Stimulated activated CD4-positive, alpha-beta T cell treated with anti-CD3 and anti-CD28 coated beads, TNF-alpha, amount 100 ng/mL, for 1 hour (primary cell): ENCODE measurements around the gene NRBF2.
"Not testable (repeated sequence)": the region's sequence is repeated elsewhere in the genome, so short reads cannot be mapped to it uniquely, and the experiment has no call there.

Experiments
- DNase-seq, 3 donors: peaks; one replicate each; pipeline ENCODE4 v3.0.0-alpha.2; 2020; ENCODE audit warnings: low read depth in 3 of 3, low spot score in 1 of 3

The NRBF2 gene

GRCh38 chr10:63116452-63117072 lies 16.6 kb upstream of the NRBF2 start:
- no peak for DNase-seq

- DNase-seq = no peak
Measured at GRCh38 chr10:63119041-63119440, 14.1 kb upstream of the NRBF2 start.

- no peak for DNase-seq
Measured at GRCh38 chr10:63120554-63120953, 12.6 kb upstream of the NRBF2 start.

GRCh38 chr10:63123727-63124362 lies 9.3 kb upstream of the NRBF2 start:
- DNase-seq = no peak

GRCh38 chr10:63125459-63125858 lies 7.7 kb upstream of the NRBF2 start:
- no peak for DNase-seq

- DNase-seq = no peak
Measured at GRCh38 chr10:63128443-63128842, 4.7 kb upstream of the NRBF2 start.

GRCh38 chr10:63129888-63130287 lies 3.2 kb upstream of the NRBF2 start:
- DNase-seq = no peak

- no peak for DNase-seq
Measured at GRCh38 chr10:63132651-63133055, 475 bp upstream of the NRBF2 start.

- DNase-seq = no peak
Measured at GRCh38 chr10:63133821-63134557, 861 bp downstream of the NRBF2 start.

- no peak for DNase-seq
Measured at GRCh38 chr10:63137306-63137705, 4.2 kb downstream of the NRBF2 start.

GRCh38 chr10:63140077-63140476 lies 6.9 kb downstream of the NRBF2 start:
- no peak for DNase-seq

- DNase-seq = no peak
Measured at GRCh38 chr10:63142136-63142535, 9.0 kb downstream of the NRBF2 start.

GRCh38 chr10:63143987-63144386 lies 10.9 kb downstream of the NRBF2 start:
- DNase-seq = no peak

- DNase-seq = no peak
Measured at GRCh38 chr10:63145782-63146181, 12.7 kb downstream of the NRBF2 start.

GRCh38 chr10:63146503-63146902 lies 13.4 kb downstream of the NRBF2 start:
- no peak for DNase-seq

- no peak for DNase-seq
Measured at GRCh38 chr10:63150745-63151144, 17.6 kb downstream of the NRBF2 start.

- DNase-seq = not testable (repeated sequence)
Measured at GRCh38 chr10:63153868-63154545, 20.9 kb downstream of the NRBF2 start.

GRCh38 chr10:63154546-63155387 lies 21.6 kb downstream of the NRBF2 start:
- DNase-seq = no peak

- DNase-seq = no peak
Measured at GRCh38 chr10:63155388-63156020, 22.4 kb downstream of the NRBF2 start.

- no peak for DNase-seq
Measured at GRCh38 chr10:63156236-63156635, 23.1 kb downstream of the NRBF2 start.
